B cell (primary cell): ENCODE data around the gene PLS1.

Source experiments
- CTCF ChIP-seq: fragments of 200-600 bp; IDR thresholded peaks from one replicate; pipeline ENCODE4 v1.8.0; 2022; ENCODE audit warnings: antibody characterized with exemption, mild to moderate bottlenecking
- EZH2 ChIP-seq: IDR thresholded peaks from 2 replicates; pipeline ENCODE4 v1.6.1; 2012; ENCODE audit warnings: borderline replicate concordance, low read depth, mild to moderate bottlenecking, moderate library complexity, low read length; ENCODE audit not compliant: insufficient read depth, poor library complexity, severe bottlenecking

GRCh38 chr3:142754494-142754893, 158.3 kb downstream of the PLS1 start:
- TF ChIP-seq EZH2 = no peak
- no peak for TF ChIP-seq CTCF
